HK-2 (cell line): ENCODE data around the gene CAPN13.
"Not testable (repeated sequence)": the region's sequence is repeated elsewhere in the genome, so short reads cannot be mapped to it uniquely, and the experiment has no call there.

ENCODE experiments used
- DNase-seq: peaks from one replicate; pipeline ENCODE4 v3.0.0-alpha.2; 2018; ENCODE audit not compliant: unreplicated experiment

Gene CAPN13

DNA sequence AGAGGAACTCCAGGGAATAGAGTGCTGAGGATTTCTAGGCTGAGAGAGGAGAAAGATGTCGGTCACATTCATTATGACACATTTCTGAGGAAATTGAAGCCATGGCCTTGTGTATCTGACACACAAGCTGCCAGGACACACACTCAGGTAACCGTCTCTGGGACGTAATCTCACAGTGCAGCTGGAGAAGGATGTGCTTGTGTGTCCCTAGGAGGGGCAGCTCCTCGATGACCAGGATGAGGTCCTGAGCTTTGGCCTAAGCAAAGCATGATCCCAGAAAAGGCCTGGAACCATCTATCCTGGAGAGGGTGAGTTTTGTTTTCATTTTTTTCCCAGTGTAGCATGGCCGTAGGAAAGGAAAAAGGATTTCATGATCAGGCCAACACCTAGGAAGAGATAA, 102.2 kb downstream of the CAPN13 start:
- no peak for DNase-seq

DNA sequence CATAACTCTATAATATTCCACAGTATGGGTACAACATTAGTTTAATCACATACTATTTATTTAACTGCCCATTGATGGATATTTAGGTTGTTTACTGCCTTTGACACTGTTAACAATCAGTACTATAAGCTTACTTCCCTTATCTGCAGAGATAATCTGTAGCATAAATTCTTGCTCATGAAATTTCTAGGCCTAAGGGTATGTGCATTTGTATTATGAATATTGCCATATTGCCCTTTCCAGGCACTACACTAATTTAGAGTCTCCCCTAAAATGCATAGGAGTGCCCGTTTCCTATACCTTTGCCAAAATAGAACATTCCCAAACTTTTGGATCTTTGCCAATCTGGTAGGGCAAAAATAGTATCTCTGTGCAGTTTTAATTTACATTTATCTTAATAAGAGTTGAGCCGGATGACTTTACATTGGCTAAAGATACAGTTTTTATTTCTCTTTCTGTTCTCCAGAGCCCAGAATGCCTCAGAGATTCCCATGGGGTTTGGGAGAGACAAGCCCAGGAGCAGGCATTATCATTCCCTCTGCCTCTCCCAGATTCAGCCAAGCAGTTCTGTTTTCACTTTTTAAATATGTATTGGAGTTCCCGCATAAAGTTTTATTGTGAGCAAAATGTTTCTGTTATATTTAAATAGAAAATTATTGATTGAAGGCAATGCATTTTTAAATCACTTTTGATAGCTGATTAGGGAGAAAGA, 102.8 kb downstream of the CAPN13 start:
- no peak for DNase-seq

DNA sequence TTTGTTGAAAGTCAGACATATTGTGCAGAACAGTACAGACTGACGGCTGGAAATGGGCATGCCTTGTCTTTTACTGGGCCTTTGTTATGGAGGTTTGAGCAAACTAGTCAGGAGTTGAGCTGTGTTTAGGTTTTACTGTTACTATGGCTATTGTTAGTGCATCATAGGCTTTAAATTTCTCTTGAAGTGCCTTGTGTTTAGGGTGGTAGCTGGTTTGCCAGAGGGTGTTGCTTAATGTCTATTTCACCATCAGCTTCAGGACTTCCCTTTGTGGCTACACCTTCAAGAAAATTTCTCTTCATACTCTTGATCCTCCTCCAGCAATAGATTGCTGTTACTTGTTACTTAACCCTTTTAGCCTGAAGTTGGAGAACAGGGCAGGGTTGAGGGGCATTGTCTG, 104.6 kb downstream of the CAPN13 start:
- DNase-seq, result no peak

DNA sequence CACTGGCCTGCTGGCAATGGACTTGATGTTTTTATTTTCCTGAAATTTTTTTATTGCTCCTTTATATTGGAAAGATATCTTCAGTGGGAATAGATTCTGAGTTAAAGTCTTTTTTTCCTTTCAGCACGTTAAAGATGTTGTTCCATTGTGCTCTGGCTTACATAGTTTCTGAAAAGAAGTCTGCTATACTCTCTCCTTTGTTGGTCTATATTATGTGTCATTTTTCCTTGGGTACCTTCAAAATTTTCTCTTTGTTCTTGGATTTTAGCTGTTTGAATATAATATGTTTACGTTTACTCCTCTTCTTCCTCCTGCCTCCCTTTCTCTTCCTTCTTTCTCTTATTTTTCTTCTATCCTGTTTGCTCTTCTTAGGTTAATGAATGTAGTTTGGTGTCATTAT, 105.5 kb downstream of the CAPN13 start:
- DNase-seq, result no peak

DNA sequence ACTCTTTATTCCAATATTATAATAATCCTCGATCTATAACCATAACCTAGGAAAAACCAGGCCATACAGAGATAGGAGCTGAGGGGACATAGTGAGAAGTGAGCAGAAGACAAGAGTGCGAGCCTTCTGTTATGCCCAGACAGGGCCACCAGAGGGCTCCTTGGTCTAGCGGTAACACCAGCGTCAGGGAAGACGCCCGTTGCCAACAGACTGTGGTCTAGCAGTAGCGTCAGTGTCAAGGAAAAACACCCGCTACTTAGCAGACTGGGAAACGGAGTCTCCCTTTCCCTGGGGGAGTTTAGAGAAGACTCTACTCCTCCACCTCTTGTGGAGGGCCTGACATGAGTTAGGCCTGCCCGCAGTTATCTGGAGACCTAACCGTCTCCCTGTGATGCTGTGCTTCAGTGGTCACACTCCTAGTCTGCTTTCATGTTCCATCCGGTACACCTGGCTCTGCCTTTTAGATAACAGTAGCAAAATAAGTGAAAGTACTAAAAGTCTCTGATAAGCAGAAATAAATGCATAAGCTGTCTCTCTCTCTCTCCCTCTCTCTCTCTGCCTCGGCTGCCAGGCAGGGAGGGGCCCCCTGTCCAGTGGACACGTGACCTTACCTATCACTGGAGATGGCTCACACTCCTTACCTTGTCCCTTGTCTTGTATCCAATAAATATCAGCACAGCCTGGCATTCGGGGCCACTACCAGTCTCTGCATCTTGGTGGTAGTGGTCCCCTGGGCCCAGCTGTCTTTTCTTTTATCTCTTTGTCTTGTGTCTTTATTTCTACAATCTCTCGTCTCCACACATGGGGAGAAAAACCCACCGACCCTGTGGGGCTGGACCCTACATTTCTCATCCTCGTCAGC, 109.8 kb downstream of the CAPN13 start:
- DNase-seq, result not testable (repeated sequence)

DNA sequence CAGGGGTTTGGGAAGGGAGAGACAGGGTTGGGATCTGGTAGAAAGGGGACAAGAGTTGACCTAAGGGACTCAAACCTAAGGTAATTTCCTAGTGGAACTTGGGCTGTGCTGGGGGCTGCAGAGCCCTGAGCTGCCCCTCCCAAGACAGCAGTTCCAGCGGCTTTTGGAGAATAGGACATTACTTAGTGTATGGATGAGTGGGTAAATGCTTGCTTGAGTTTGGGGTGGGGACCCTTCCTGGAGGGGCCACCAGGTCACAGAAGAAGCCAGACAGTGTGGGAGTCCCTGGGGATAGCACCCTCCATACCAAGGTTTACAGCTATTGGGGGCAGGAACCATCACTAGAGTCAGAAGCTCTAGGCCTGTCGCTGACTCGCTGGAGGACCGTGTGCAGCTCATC, 111.5 kb downstream of the CAPN13 start:
- no peak for DNase-seq

DNA sequence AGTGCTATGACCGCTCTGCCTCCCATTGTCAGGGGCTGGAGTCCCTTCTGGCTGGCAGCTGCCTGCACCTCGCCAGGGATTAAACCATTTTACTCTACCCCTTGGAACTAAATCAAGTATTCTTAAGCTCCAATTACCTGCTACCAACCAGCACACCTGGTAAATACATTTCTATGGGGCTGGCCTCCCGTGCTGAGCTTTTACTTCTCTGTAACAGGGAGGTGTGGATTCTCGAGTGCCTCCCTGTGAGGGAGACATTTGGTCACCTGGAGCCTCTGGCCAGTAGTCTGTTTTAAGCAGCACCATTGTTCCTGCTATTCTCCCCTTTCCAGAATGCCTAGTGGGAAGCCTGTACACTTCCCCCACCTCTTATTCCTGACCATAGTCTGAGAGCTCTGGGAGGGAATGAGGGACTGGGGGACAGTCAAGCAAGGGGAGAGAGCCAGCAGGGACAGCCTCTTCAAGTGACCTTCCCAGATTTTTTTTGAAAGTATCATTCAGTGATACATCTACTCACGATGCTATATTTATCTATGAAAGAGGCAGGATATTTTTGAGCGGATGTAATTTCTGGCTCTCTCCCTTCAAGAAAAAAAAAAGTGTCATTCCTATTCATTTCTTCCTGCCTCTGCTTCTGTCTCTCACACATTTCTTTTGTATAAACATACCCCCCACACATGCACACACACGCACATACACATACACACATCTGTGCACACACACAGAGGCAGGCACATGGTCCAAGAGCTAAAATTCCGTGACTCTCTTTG, 112.8 kb downstream of the CAPN13 start:
- no peak for DNase-seq

DNA sequence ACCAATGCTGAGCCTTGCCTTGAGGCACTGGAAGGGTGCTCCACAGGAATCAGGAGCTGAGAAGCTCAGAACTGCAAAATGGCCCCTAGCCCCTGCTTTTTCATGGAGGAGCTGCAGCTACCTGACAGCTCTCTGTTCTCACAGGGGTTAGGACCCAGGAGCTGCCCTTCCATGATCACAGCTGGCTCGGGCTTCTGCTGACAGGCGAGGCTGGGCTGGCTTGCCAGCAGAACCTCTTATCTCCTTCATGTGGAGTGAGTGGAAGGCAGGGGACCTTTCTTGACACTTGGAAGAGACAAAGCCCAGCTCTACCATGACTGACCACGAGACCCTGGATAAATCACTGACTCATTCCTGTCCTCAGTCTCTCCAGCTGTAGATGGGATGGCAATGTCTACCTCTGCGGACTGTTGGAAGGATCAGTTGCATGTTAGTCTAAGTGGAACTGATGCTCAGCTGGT, 113.4 kb downstream of the CAPN13 start:
- DNase-seq, result no peak

DNA sequence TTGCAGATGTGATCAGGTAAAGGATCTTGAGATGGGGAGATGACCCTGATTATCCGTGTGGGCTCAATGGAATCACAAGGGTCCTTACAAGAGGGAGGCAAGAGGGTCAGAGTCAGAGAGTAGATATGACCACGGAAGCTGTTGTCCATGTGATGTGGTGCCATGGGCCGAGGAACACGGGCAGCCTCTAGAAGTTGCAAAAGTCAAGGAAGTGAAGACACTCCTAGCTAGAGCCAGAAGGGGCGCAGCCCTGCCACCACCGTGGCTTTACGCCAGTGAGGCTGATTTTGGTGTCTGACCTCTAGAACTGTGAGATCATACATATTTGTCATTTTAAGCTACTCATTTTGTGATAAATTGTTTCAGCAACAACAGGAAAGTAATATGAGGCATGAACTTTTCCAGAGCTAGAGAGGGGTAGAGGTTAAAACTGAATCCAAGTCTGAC, 114.4 kb downstream of the CAPN13 start:
- DNase-seq, result no peak

DNA sequence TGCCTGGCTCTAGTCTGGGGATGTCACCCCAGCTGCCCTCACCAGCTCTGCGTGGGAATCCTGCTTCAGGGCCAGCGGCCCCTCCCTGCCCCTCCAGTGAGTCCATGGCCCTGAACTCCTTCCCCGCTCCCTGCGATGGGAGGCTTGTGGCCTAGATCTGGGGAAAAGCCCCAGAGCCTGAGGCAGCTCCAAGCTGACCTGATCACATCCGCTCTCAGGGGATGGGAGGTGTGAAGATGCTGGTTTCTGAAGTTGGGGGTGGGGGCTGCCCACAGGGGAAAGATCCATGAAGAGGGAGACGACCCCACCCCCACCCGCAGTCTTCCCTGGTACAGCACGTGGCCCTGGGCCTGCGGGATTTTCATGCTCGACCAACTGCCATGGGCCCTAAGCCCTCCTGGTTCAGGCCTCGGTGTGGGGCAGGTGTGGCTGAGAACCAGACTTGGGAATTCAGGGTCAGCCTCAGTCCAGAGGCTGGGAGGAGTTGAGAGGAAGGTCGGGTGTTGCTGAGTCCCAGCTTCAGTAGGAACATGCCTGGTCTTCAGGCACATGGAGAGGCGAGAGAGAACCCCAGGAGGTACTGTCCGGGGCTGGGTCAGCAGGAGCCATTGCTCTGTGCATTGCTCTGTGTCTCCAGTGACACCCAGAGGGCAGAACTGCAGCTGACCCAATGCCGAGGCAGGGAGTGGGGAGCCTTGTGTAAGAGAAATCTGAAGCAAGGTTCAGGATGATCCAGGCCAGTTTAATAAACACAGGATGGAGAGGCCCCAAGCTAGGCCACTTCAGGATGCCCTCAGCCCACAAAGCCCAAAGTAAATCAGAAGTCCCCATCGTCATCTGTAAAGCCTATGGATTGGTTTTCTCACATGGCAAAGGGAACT, 115.1 kb downstream of the CAPN13 start:
- DNase-seq, result no peak

DNA sequence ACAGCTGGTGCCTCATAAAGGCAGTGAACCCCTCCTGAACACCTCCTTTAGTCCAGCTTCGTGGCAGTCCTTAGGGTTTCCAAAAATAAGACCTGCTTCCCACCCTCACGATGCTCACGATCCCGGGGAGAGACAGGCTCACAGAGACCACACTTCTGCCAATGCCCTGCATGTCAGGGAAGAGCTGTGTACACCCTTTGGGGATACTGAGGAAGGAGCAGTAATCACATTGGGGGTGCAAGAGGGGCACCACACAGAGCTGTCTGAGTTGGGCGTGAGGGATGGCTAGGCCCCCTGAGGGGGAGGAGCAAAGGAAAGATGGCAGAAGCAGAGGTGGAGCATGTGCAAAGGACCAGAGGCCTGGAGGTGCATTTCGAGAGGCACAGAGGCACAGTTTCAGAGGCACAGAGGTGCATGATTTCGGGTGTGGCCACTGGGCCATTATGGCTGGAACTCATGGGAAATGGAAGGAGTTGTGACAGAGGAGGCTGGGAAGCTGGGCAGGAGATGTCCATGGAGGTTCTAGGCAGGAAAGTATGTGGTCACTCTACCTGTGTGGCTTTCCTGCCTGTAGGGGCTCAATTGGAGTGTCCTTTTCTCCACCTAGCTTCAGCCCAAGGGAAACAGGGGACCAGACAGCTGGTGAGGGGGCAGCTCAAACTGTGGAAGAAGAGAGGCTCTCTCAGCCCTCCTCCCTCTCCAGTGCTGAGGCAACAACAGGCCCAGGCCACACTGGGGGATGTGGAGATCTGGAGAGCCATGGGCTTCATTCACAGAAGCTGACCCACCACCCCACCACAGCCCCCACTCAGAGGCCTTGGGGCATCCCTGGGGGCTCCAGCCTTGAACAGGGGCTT, 115.9 kb downstream of the CAPN13 start:
- DNase-seq, result no peak

DNA sequence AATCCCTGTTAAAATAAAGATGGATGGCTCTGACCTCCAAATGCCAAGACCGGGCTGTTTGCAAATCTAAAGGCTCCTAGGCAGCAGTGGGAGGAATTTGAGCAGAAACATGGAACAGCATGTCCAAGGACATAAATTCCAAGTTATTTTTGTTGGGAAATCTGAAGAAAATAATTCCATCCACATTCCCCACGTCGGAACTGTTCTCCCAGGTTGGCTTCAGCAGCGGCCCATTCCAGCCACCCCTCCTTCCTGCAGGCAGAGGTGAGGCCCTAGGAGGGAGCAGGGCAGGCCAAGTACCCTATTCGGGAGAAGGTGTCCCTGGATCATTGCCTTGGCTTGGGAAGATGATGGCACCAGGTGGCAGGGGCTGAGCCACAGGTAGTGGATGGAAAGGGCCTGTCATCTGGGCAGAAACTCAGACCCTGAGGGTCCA, 117.1 kb downstream of the CAPN13 start:
- no peak for DNase-seq

DNA sequence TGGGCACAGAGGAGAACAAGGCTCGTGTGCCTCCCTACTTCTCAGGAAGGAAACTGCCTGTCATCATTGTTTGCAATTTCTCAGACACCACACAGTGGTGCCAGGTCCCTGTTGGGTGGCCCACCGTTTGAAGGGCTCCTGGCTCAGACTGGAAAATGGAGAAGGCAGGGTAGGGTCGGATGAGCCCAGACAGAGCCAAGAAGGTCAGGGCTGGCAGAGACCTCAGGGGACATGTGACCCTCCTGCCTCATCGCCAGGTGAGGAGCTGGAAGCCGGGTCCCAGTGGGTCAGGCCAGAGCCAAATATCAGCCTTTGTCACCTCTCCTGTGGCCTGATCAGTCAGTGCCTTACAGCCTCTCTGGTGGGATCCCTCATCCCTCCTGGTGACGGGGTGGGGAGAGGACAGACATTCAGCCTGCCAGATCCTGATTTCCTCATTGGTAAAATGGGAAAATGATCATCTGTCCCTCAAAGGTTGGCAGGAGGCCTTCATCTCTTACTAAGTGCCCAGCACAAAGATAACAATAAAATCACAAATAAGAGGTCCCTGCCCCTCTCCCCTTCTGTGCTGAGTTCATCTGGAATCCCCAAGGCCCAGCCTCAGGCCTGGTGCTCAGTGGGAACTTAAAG, 117.6 kb downstream of the CAPN13 start:
- DNase-seq, result no peak

DNA sequence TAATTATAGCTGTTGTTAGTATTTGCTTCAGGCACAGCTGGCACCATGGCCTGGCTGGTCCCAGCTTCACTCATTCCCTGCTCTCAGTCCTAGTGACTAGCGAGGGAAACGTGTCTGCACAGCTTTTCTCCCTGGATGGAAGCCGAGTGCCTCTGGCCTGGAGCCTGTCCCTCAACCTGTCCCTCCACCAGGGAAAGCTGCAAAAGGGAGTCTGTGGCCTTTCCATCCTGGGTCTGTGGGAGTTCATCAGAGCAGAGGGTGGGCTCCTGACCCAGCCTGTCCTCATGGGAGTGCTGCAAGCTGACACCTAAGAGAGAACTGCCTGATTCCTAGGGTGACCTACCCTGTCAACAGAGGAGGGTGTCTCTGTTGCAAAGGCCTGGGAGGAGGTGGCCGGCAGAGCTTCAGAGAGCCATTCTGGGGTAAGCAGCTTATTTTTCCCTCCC, 118.3 kb downstream of the CAPN13 start:
- no peak for DNase-seq

DNA sequence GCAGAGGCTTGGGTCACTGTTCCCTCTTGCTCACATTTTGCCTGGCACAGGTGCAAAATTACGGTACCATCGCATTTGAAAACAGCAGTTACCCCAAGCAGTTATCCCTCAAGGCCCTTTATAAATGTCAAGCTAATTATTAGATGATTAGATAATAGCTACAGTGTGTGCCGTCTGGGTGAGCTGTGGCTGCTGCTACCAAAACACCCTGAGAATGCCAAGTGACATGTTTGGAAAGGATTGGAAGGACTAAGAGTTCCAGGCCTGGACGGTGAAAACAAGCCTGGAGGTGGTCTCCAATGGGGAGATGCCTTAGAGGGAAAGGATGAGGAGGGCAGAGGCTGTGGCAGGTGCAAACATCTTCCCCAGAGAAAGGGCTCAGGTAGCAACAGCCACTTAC, 120.6 kb downstream of the CAPN13 start:
- no peak for DNase-seq

DNA sequence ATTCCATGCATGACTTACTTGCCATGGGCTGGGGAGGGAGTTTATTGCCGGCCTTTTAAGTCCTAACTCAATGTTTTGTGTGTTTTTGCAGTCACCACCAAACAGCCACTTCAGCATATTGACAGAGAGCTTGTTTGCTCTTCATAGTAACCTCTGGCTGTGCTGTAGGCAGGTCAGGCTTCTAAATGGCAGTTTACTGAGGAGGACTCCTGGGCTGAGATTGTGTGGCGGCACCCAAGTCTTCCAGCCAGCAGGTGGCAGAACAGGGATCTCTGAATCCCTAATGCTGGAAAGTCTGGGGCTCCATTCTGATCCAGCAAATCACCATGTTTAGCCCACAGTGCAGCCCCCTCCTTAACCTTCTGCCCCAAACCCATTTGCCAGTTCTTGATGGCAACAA, 121.2 kb downstream of the CAPN13 start:
- DNase-seq, result no peak

DNA sequence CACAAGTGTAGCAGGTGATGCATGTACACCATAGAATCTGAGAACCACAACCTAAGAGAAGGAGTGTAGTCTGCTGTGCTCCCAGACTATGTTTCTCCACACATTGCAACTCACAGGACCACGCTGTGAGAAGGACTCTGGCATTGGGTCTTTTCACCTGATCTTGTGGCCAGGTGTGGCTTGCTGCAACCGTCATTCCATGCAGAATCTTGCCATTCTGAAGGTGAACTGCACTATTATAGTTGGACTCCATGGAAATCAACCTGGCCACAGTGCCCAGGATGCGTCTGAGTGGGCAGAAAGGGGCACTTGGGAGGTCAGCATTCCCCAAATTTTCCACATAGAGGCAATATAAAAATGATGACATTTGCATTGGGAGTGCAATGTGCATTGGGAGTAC, 122.2 kb downstream of the CAPN13 start:
- DNase-seq, result no peak

DNA sequence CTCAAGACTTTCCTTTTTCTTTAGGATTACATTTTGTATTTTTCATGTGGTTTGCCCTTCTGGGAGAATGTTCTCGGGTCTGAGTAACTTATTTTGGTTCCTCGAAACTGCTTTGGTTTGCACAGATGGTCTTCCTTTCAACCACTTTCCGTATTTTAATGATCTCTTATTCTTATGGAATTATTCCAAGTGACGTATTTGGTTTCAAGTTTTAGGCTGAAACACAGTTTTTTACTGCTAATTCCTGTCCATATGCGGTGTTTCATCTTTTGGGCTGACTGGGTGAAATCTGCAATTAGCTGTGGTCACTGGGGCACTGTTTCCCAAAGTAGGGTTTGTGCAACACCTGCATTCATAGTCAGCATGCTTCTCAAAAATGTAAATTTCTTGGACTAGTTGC, 122.7 kb downstream of the CAPN13 start:
- DNase-seq, result no peak

DNA sequence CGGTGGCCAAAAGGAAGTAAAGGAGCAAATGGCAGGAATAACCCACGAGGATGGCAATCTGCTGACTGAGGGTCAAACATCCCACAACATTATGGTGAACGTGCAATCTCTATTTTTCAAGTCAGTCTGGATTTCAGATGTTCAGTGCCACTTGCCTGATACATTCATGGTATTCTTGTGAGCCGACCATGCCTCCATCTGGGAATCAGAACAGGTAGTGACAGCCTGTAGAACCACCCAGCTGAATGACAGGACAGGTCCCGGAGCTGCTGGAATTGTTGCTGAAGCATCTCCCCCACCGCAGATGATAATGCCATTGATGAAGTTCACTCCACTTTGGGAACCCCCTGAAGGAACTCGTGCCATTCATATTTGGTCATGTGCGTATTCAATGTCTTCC, 123.2 kb downstream of the CAPN13 start:
- no peak for DNase-seq
